ENCODE measurements around the gene RPS18.

RPS18 gene

DNA sequence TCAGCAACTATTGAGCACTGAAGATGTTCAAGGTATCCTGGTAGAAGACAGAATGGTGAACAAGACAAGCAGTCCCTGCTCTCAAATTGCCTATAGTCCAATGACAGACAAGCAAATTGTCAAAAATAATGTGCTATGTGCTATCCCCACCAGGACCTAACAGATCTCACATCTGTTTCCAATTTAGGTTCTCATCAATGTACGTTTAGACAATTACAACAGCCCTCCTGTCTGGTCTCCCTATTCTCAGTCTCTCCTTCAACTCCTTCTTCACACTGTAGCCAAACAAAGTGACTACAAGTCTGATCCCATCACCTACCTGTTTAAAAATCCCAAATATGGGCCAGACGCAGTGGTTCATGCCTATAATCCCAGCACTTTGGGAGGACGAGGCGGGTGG lies 34.5 kb downstream of the RPS18 start:
- Histone ChIP-seq H3K4me3 (no peak overlapping the region), H3K27ac (no peak overlapping the region)

DNA sequence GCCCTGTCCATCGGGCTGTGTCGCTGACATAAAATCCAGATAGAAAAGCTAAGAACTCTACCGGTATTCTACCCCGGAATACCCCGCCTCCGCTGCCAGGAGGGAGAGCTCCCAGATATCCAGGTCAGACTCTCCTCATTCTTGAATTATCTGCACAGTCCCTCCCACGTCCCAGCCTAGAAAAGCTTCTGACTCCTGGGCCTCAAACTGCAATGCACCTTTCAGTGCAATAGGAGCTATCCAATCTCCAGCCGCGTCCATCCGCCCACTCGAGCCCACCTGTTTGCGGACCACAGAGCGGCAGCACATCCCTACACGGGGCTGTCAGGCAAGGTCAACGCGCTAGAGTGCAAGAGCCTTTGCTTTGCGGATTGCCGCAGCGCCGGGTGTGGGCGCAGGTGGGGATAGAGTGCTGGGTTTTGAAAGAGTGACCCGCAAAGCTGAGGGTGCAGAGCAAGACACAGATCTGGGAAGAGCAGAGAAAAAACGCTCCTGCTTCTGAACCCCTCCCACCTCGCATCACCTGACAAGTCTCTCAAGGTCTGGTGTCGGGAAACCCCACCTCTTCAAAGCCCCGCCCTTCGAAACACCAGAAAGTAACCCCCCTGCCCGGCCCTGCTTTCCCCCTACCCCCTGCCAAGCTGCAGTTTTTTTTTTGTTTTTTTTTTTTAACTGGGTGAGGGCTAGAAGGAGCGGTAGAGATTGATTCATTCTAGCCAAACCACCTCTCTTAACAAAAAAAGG lies 40.7 kb downstream of the RPS18 start:
- H3K27ac ChIP-seq: peak overlapping the region; percentile 89 to 100 (median 97)
- H3K4me3 ChIP-seq: peak overlapping the region; percentile 61 to 89 (median 82)

DNA sequence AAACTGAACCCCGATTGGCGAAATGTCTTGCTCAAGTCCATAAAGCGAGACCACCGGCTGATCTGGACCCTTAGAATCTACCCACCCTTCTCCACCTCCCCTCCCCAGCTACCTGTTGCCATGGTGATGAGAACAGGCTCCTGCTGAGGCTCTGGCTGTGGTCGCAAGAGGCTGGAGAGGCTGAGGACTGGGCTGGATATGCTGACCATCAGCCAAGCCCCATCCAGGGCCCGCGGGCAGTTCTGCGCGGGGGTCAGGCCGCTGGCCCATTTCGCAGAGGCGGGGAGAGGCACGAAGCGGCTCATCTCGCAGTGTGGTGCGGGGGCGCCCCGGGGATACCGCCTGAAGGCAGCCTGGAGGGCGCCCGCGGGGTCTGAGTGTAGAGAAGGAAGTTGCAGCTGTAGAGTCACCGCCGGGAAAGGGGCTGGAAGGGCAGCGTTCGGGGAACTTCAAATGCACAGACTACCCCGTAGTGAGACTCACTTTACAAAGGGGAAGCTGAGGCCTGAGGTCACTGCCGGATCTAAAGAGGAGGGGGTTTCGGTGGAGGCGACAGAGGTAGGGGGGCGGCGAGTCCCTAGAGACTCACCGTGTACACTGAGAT lies 41.3 kb downstream of the RPS18 start:
- Histone ChIP-seq H3K4me3 (peak overlapping the region; percentile 61 to 89 (median 82)), H3K27ac (peak overlapping the region; percentile 89 to 100 (median 97))

DNA sequence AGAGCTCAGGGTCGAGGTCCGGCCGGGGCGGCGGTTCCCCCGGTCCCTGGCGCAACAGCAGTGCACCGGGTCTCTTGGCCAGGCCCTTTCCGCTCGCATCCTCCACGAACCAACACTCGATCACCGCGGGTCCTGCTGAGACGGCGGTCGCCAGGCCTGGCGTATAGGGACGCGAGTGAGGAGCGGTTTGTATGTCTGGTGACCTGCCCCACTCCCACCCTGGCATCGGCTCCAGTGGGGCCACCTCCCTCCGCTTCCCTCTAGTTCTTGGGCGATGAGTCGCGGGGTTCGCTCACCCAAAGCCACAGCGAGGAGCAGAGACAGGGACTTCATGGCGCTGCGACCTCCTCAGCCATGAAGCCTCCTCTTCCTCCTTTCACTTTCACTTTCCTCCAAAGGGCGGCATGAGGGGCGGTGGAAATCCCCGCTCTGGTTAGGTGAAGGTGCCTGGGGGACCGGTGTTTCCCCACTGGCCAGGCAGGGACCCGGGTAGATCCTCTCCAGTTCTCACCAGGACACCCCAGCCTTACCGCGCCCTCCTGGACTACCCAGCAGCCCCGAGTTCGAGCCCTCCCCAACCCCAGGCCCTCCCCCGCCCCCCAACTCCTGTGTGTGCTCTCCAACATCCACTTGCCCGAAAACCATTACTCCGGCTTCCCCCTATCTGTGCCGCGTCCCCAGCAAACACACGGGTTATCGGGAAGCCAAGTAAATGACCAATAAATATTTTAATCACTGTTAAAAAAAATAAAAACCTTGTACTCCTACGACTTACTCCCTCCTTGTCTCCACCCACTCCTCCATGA lies 42.0 kb downstream of the RPS18 start, which contains the start of gene TAPBP:
TSS of gene TAPBP (minus strand) at position 370 of the 806 bp plus-strand sequence. CDS start at position 333, 37 bp downstream.
- H3K27ac ChIP-seq: peak within 1 kb of the TSS; percentile 89 to 100 (median 97)

DNA sequence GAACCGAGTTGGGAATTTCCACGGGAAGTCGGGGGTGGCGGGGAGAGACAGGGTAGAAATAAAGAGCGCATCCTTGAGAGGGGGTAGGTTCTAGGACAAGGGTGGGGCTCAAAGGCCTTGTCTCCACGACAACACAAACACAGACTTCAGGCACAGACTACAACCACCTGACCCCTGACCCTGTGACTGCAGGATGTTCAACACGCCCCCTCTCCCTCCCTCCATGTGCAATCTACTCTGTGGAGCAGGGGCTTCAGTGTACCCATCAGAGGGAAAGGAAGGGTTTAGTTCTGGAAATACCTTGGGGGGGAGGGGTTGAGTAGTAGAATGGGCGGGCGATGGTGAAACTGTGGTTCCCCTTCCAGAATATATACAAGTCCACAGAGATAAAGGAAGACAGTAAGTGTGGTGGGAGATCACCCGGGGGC lies 42.7 kb downstream of the RPS18 start:
- H3K4me3 ChIP-seq: peak overlapping the region; percentile 61 to 89 (median 82)
- H3K27ac ChIP-seq: peak overlapping the region; percentile 89 to 100 (median 97)

More for the DNA sequence above, 42.0 kb downstream of the RPS18 start, which contains the start of gene TAPBP:
- peak within 1 kb of the TSS; percentile 61 to 89 (median 82) for H3K4me3 ChIP-seq

DNA sequence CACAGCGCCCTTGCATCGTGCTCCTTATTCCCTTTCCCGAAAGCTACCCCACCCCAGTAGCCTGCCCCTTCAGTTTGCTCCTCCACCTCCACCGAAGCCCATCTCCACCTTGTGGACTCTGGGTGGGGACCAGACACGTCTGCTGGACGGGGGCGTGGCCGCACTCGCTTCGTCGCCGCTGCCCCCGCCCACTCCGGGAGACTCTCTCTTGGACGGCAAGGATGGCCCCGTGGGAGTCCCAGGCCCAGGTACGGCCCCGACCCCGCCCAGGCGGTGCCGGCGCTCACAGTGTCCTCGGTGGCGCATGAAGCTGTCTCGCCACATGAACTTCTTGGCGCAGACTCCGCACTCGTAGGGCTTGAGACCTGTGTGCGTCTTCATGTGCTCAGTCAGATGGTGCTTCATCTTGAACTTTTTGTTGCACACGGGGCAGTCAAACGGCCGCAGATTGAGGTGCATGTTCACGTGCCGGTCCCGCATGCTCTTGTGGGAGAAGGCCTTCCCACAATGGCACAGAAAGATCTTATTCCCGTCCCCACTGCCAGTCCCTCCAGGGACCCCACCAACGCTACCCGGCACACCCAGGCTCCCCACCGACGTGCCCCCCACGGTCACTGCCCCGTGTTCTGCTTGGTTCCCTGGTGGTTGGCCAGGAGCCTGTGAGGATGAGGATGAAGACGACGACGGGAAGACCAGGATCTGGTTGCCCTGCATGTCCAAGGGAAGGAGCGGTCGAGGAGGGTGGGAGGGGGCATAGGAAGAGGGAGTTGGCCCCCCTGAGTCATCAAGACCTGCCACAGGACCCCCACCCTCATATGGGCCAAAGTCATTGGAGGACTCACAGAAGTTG lies 43.3 kb downstream of the RPS18 start:
- Histone ChIP-seq H3K4me3 (peak overlapping the region; percentile 61 to 89 (median 82)), H3K27ac (peak overlapping the region in 20 of 21 experiments; percentile 89 to 100 (median 97))

DNA sequence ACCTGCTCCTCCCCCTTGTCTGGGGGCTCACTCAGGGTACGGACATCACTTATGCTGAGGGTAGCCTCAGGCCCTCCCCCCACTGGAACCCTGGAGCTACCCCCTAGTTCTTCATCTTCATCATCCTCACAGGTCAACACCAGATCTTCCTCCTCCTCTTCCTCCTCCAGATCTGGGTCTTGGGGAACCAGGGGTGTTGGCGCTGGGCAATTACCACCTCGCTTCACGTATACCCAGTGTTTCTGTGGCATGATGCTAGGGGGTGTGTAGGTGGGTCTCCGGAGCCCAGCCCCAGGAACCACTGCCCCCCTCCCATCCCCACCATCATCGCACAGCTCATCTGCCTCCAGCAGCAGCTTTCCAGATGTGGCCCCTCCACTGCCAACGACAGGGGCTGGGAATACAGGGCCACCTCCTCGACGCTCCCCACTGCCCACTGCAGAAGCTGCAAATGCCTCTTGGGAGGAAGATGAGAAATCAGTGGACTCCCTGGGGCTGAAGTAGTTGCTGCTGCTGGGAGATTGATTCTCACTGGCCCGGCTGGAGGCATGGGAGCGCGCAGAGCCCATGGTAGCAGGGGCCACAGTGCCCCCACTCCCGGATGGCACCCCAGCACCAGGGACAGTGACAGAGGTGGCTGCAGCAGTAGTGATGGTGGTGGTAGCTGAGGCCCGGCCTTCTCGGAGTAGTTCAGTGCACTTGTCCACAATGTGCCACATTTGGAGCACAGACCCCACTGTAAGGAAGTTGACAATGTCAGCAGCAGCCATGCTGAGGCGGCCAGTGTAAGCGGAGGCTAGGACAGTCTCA lies 44.1 kb downstream of the RPS18 start:
- peak overlapping the region in 11 of 21 experiments; percentile 89 to 100 (median 96) for H3K27ac ChIP-seq
- no peak overlapping the region for H3K4me3 ChIP-seq

DNA sequence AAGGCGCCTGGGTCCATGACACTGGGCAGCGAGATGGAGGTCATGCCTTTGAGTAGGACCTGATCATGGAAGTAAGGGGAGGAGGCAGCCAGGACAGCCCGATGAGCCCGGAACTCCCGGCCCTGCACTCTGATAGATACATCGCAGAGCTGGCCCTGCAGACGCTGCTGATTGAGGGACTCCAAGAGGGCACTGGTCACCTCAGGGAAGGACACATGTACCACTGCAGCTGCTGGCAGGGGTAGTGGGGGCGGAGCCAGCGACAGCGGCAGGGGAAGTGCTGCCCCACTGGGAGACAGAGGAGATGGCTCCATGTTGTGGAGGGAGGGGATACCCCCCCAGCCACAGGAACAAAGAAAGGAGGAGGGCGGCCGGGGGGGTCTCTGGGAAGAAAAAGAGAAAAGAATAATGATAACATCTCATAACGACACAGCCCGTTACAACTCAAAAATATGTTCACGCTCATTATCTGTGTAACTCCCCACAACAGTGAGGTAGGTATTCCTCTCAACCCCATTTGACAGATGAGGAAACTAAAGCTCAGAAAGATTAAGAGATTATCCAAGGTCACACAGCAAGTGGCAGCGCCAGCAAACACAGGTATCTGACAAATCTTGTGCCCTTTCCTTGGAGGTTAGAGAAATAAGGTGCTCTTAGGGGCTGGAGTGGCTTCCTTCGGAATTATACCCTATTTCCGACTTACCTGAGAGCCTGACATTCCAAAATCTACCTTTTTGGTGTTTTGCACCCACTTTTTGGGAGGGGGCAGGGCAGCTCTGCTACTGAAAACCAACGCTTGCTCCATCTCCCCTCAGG lies 44.9 kb downstream of the RPS18 start:
- H3K27ac ChIP-seq: peak overlapping the region in 18 of 21 experiments; percentile 56 to 90 (median 84)
- peak overlapping the region; percentile 35 to 56 (median 49) for H3K4me3 ChIP-seq

DNA sequence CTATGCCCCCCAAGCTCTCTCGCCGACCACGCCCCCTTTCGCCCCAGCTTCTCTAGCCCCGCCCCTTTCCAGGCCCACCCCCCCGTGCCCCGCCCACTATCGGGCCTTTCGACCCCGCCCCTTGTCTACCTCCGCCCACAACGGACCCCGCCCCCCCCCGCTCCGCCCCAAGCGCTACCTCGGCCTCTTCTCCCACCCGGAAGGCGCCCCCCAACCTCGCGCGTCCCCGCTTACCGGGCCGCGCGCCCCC lies 45.5 kb downstream of the RPS18 start:
- H3K4me3 ChIP-seq: peak overlapping the region; percentile 35 to 56 (median 49)
- peak overlapping the region in 20 of 21 experiments; percentile 56 to 90 (median 84) for H3K27ac ChIP-seq

DNA sequence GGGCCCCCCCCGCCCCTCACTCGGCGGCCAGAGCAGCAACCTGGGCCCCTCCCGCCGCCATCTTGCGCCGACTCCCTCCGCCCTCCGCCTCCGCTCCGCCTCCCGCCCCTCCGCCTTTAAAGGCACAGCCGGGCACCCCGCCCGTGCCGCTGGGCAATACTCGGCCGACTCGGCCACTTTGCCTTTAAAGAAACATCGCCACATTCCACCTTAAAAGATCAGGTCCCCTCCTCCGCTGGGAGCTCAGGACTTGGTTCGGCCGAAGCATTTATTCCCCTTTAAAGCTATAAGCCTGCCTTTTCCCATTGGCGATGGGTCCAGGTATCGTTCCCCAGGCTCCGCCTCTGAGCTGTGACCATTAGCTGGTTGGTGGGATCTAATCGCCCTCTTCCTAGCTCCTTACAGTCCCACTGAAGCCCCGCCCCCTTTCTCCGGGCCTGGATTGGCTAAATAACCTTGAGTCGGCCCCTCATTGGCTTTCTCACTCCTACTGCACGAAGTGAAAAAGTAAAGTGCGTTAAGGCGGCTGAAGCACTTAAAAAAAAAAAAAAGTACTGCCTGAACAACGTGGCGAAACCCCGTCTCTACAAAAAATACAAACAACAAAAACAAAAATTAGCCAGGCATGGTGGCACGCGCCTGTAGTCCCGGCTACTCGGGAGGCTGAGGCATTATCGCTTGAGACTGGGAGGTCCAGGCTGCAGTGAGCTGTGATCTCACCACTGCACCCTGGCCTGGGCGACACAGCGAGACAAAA lies 46.0 kb downstream of the RPS18 start, which contains the start of gene ZBTB22:
TSS of gene ZBTB22 (minus strand) at position 76 of the 757 bp plus-strand sequence. CDS start 828 bp downstream, outside the sequence.
- peak within 1 kb of the TSS in 20 of 21 experiments; percentile 56 to 90 (median 84) for H3K27ac ChIP-seq
- peak within 1 kb of the TSS; percentile 35 to 56 (median 49) for H3K4me3 ChIP-seq

DNA sequence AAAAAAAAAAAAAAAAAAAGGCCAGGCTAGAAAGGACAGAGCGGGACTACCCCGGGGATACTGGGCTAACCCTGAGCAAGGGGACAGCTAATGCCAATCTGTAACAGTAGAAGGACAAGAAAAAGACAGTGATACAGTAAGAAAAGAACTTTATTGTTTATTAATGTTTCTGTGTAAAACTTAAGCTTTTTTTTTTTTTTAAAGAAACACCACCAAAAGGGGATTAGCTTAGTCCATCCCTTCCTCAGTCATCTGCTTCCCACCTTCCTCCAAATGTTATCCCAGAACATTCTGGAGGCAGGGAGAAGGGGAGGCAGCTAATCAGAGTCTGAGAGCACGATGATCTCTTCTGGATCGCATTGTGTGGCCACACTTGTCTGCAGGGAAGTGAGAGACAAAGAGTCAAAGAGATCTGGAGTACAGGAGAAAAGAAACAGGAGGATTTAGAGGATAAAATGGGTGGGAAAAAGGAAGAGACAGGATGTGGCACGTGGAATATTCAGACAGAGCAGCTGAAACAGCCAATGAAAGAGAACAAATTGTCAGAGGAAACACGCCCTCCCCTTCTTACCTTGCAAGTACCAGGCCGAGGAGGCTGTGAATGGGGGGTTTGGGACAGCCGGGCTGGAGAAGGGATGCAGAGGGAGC lies 46.7 kb downstream of the RPS18 start:
- peak overlapping the region in 18 of 21 experiments; percentile 28 to 90 (median 84) for H3K27ac ChIP-seq
- H3K4me3 ChIP-seq: peak overlapping the region; percentile 12 to 56 (median 49)

DNA sequence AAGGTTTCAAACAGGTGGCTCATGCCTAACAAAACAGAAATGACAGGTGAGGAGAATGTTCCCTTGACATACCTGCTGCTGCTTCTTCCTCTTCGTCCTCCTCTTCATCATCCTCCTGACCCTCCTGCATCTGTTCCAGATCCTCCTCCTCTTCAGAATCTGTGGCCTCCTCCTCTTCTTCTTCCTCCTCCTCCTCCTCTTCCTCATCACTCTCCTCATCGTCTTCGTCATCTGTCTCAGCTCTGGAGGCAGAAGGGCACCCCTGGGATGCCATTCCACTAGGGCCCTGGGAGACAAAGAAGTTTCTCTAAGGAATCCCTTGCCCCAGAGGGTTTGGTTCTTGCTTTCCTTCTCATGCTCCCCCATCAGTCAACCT lies 48.1 kb downstream of the RPS18 start:
- H3K4me3 ChIP-seq: peak overlapping the region in 1 of 7 experiments; percentile 67
- peak overlapping the region in 8 of 21 experiments; percentile 8 to 100 (median 44) for H3K27ac ChIP-seq

DNA sequence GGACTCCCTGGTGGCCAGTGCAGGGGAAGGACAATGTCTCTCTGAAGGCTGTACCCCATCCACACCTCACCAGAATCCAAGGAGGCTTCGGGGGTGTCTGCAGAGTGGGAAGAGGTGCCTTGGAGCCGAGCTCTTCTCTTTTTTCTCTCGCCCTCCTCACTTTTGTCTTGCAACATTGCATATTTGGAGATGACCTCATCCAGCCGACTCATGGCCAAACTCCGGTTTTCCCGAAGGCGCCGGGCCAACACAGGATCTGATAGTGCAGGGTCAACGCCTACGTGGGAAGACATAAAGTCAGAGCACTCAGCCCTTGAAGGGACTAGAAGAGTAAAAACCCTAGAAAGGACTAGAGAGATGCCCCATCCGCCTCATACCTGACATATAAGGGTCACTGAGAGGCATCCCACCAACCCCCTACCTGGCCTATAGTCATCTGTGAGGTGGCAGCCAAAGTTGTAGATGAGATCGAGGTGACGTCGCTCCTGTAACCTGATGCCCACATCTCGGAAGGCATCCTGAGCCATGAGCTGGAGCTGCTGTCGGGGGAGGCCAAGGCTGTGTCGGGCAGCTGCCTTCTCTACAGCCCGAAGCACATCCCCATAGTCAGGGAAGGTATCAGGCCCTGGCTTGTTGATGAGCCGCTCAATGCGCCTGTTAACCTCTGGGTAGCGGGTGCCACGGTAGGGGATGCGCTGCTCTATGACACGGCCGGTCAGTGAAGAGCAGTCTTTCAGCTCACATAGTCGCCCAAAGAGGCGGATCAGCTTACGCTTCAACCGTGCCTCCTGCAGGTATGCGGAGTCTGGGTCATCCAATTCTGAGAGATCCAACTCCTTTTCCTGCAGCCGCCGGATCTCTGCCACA lies 48.7 kb downstream of the RPS18 start:
- peak overlapping the region in 13 of 21 experiments; percentile 4 to 100 (median 50) for H3K27ac ChIP-seq
- peak overlapping the region in 2 of 7 experiments; percentile 67 to 82 for H3K4me3 ChIP-seq

DNA sequence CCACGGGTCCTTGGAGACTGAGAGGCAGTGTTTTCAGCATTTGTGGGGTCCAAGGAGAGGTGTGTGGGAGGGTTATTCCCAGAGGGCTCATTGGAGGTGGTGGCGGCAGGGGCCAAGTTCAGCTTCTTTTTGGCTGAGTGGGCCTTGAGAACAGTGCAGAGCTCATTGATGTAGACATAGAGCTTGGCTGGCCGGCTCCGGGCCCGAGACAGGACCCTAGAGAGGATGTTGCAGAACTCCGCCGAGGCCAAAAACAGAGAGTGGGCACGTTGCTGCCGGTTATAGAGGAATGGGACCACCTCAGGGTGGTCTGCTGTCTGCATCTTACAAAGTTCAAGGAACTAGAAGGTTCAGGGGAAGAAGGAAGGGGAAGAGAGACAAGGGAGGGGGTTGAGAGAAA lies 49.4 kb downstream of the RPS18 start:
- Histone ChIP-seq H3K4me3 (peak overlapping the region in 3 of 7 experiments; percentile 56 to 82 (median 67)), H3K27ac (peak overlapping the region in 19 of 21 experiments; percentile 1 to 100 (median 92))

DNA sequence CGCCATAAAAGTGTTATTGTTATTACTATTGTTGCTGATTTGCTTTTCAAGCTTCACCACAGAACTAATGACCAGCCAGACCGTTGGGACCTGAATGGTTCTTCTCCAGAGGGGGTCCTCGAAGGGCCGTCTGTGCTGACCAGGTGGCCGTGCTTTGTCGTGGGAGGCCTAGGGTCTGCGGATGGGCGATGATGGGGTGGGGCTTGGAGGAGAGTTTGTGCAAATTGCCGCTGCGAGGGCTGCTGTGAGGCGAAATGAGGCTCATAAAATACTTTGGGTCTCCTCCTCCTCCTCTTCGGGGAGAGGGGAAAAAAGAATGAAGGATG lies 51.7 kb downstream of the RPS18 start:
- Histone ChIP-seq H3K27ac (peak overlapping the region; percentile 2 to 100 (median 93)), H3K4me3 (peak overlapping the region; percentile 56 to 91 (median 81))

Measured in skin epidermis (tissue), 12 donors.